GM08714 (cell line): ENCODE measurements around the gene SNCB.
"Not testable (repeated sequence)": the region's sequence is repeated elsewhere in the genome, so short reads cannot be mapped to it uniquely, and the experiment has no call there.

Experiments
- H3K4me3 ChIP-seq: fragments of 200-500 bp; sonication (Bioruptor generic); 2 replicates; pipeline ENCODE4 v1.5.1; 2014; ENCODE audit warnings: mild to moderate bottlenecking, low read length, inconsistent platforms
- ZNF274 ChIP-seq: IDR thresholded peaks from 2 replicates; pipeline ENCODE4 v1.6.1; 2012; ENCODE audit warnings: mild to moderate bottlenecking, low read depth, low read length

SNCB gene

GRCh38 chr5:176597417-176598389 is 32.6 kb downstream of the SNCB start:
- H3K4me3 ChIP-seq = no peak overlapping the region
- no peak for TF ChIP-seq ZNF274

- peak overlapping the region; percentile 6; the same call in 1 of the 2 replicates for H3K4me3 ChIP-seq
Observed at GRCh38 chr5:176596689-176597416, 33.5 kb downstream of the SNCB start.

GRCh38 chr5:176596069-176596644 is 34.2 kb downstream of the SNCB start:
- TF ChIP-seq ZNF274 = no peak
- no peak overlapping the region for H3K4me3 ChIP-seq

More at GRCh38 chr5:176596689-176597416, 33.5 kb downstream of the SNCB start:
- TF ChIP-seq ZNF274 = no peak

- no peak overlapping the region for H3K4me3 ChIP-seq
- no peak for TF ChIP-seq ZNF274
Observed at GRCh38 chr5:176595386-176595943, 34.9 kb downstream of the SNCB start.

- no peak overlapping the region for H3K4me3 ChIP-seq
- TF ChIP-seq ZNF274 = no peak
Observed at GRCh38 chr5:176594554-176594953, 35.8 kb downstream of the SNCB start.

GRCh38 chr5:176593273-176593869 is 37.0 kb downstream of the SNCB start:
- no peak overlapping the region for H3K4me3 ChIP-seq
- no peak for TF ChIP-seq ZNF274

- TF ChIP-seq ZNF274 = no peak
- no peak overlapping the region for H3K4me3 ChIP-seq
Observed at GRCh38 chr5:176592573-176592972, 37.8 kb downstream of the SNCB start.

GRCh38 chr5:176591667-176592066 is 38.7 kb downstream of the SNCB start:
- not testable (repeated sequence) for H3K4me3 ChIP-seq

GRCh38 chr5:176590035-176590717 is 40.2 kb downstream of the SNCB start:
- no peak for TF ChIP-seq ZNF274
- no peak overlapping the region for H3K4me3 ChIP-seq

GRCh38 chr5:176589039-176589769 is 41.1 kb downstream of the SNCB start:
- no peak overlapping the region for H3K4me3 ChIP-seq
- TF ChIP-seq ZNF274 = no peak

- no peak for TF ChIP-seq ZNF274
- no peak overlapping the region for H3K4me3 ChIP-seq
Observed at GRCh38 chr5:176588297-176588696, 42.0 kb downstream of the SNCB start.

- H3K4me3 ChIP-seq = no peak overlapping the region
- no peak for TF ChIP-seq ZNF274
Observed at GRCh38 chr5:176587398-176587797, 42.9 kb downstream of the SNCB start.

GRCh38 chr5:176583076-176583475 is 47.3 kb downstream of the SNCB start:
- TF ChIP-seq ZNF274 = no peak
- no peak overlapping the region for H3K4me3 ChIP-seq

GRCh38 chr5:176581361-176581760 is 49.0 kb downstream of the SNCB start:
- no peak for TF ChIP-seq ZNF274
- H3K4me3 ChIP-seq = no peak overlapping the region
